Skin epidermis (tissue), 12 donors: Measurements from ENCODE around the gene ADAMTS17.

Experiments
- H3K27ac ChIP-seq, 21 experiments: fragments of 200-600 bp; sonication (generic) in 11 of 21; one replicate each; pipeline ENCODE4 v1.5.0; 2020; ENCODE audit warnings: mild to moderate bottlenecking in 3 of 21, inconsistent platforms in 2 of 21, moderate library complexity in 2 of 21
- H3K4me3 ChIP-seq, 7 experiments: fragments of 200-600 bp; sonication (generic) in 2 of 7; one replicate each; pipeline ENCODE4 v1.5.0; 2020; ENCODE audit warnings: inconsistent platforms in 2 of 7, mild to moderate bottlenecking in 2 of 7, moderate library complexity in 1 of 7

The ADAMTS17 gene

GRCh38 chr15:100125401-100126191 is 216.2 kb downstream of the ADAMTS17 start:
- Histone ChIP-seq H3K27ac (no peak overlapping the region), H3K4me3 (no peak overlapping the region)

- no peak overlapping the region for H3K27ac ChIP-seq
- no peak overlapping the region for H3K4me3 ChIP-seq
Observed at GRCh38 chr15:100124936-100125335, 216.8 kb downstream of the ADAMTS17 start.

- no peak overlapping the region for H3K4me3 ChIP-seq
- no peak overlapping the region for H3K27ac ChIP-seq
Observed at GRCh38 chr15:100124361-100124760, 217.4 kb downstream of the ADAMTS17 start.

- Histone ChIP-seq H3K4me3 (no peak overlapping the region), H3K27ac (no peak overlapping the region)
Observed at GRCh38 chr15:100123611-100124010, 218.2 kb downstream of the ADAMTS17 start.

GRCh38 chr15:100121285-100121684 is 220.5 kb downstream of the ADAMTS17 start:
- Histone ChIP-seq H3K27ac (no peak overlapping the region), H3K4me3 (no peak overlapping the region)

GRCh38 chr15:100120111-100120510 is 221.7 kb downstream of the ADAMTS17 start:
- Histone ChIP-seq H3K4me3 (no peak overlapping the region), H3K27ac (no peak overlapping the region)

- Histone ChIP-seq H3K4me3 (no peak overlapping the region), H3K27ac (no peak overlapping the region)
Observed at GRCh38 chr15:100118546-100118945, 223.2 kb downstream of the ADAMTS17 start.

GRCh38 chr15:100116416-100117190 is 225.2 kb downstream of the ADAMTS17 start:
- Histone ChIP-seq H3K4me3 (no peak overlapping the region), H3K27ac (no peak overlapping the region)

GRCh38 chr15:100115711-100116090 is 226.1 kb downstream of the ADAMTS17 start:
- H3K27ac ChIP-seq = peak overlapping the region in 1 of 21 experiments; percentile 70
- H3K4me3 ChIP-seq = no peak overlapping the region

GRCh38 chr15:100115066-100115710 is 226.6 kb downstream of the ADAMTS17 start:
- Histone ChIP-seq H3K27ac (peak overlapping the region in 6 of 21 experiments; percentile 24 to 78 (median 62)), H3K4me3 (no peak overlapping the region)

- Histone ChIP-seq H3K4me3 (no peak overlapping the region), H3K27ac (peak overlapping the region in 12 of 21 experiments; percentile 20 to 78 (median 50))
Observed at GRCh38 chr15:100114571-100114970, 227.2 kb downstream of the ADAMTS17 start.

- Histone ChIP-seq H3K4me3 (no peak overlapping the region), H3K27ac (peak overlapping the region in 12 of 21 experiments; percentile 20 to 78 (median 50))
Observed at GRCh38 chr15:100114100-100114499, 227.7 kb downstream of the ADAMTS17 start.

GRCh38 chr15:100113351-100114080 is 228.3 kb downstream of the ADAMTS17 start:
- H3K27ac ChIP-seq = peak overlapping the region in 9 of 21 experiments; percentile 5 to 74 (median 43)
- H3K4me3 ChIP-seq = no peak overlapping the region

- Histone ChIP-seq H3K27ac (peak overlapping the region in 3 of 21 experiments; percentile 5 to 69 (median 33)), H3K4me3 (no peak overlapping the region)
Observed at GRCh38 chr15:100112636-100113305, 229.0 kb downstream of the ADAMTS17 start.

GRCh38 chr15:100112061-100112420 is 229.7 kb downstream of the ADAMTS17 start:
- H3K27ac ChIP-seq = peak overlapping the region in 7 of 21 experiments; percentile 5 to 69 (median 39)

GRCh38 chr15:100111125-100112060 is 230.4 kb downstream of the ADAMTS17 start:
- H3K4me3 ChIP-seq = no peak overlapping the region
- H3K27ac ChIP-seq = peak overlapping the region in 14 of 21 experiments; percentile 22 to 69 (median 43)

More at GRCh38 chr15:100112061-100112420, 229.7 kb downstream of the ADAMTS17 start:
- no peak overlapping the region for H3K4me3 ChIP-seq

GRCh38 chr15:100109486-100110035 is 232.2 kb downstream of the ADAMTS17 start:
- Histone ChIP-seq H3K4me3 (no peak overlapping the region), H3K27ac (no peak overlapping the region)

- Histone ChIP-seq H3K4me3 (no peak overlapping the region), H3K27ac (no peak overlapping the region)
Observed at GRCh38 chr15:100108846-100109245, 232.9 kb downstream of the ADAMTS17 start.
